NCI-H2171 (cell line): ENCODE measurements around the gene ENPP6.

Experiments
- DNase-seq: peaks from one replicate; lab custom pipeline; 2025; lab: John Stamatoyannopoulos, UW

ENPP6 gene

DNA sequence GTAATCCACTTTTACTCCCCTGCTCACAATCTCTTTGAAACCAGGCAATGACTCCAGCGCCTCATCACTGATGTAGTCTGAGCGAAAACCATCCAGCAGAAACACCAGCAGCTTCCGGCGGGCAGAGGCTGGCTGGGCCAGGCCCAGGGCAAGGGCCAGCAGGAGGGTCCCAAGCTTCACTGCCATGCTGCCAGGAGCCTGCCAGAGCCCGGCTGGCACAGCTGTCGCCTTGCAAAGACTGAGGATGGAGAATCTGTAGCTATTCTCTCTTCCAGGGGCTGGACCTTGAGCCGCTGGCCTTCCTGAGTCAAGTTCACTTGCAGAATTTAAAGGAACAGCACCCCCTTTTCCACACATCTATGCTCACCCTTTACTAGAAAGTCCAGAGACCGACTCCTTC lies at the start of gene ENPP6:
Gene ENPP6, minus strand, starts transcription at position 240 of the 400 bp plus-strand sequence. Its CDS starts 54 bp downstream, at position 186.
- no peak for DNase-seq

DNA sequence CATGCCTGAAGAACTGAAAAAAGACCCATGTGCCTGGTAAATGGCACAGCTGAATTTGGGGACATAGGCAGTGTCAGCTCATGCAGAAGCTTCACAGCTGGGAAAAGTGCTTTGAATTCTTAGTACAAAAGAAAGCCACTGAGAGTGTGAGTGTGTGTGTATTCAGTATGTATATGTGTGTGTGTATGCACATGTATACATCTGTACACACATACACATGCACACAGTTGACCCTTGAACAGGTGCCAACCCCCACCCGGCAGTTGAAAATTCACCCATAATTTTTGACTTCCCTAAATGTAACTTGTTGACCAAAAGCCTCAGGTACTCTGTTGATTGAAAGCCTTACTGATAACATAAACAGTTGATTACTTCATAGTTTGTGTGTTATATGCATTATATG lies 49.5 kb upstream of the ENPP6 start:
- no peak for DNase-seq

- DNase-seq, result no peak
These were observed 48.1 kb upstream of the ENPP6 start for GRCh38 chr4:184265546-184266351.

DNA sequence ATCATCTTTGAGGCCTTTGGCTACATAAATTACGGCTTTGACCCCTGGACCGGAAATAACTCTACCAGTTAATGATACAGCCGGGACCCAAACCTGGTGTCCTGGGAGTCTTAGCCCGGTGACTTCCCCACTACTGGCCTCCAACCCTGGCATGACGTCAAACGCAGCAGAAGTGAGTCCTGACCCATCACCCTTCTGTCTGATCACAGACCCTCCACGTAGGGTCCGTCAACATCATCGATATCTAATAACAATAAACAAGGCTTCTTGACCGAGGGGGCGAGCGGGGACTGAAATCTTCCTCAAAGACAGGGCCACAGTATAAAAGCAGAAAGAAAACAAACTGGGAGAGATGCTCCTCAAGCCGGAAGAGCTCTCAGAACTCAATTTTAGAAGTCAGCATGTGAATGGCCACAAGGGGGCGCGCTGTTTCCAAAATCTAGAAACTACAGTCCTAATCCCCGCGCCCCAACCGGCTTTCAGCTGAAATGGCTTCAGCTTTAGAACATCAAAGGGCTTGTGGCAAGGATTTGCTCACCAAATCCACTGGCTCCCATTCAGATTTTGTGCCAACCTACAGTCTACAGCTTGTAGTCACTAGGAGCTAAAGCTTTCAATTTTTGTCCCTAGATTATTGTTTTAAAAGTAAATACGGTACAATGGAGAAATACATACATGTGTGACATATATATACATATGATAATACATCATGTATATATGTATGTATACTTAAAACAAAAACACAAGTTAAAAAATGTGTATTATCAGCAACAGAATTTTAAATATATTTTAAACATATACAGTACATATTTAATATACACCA lies 46.4 kb upstream of the ENPP6 start:
- peak; percentile 66 for DNase-seq

DNA sequence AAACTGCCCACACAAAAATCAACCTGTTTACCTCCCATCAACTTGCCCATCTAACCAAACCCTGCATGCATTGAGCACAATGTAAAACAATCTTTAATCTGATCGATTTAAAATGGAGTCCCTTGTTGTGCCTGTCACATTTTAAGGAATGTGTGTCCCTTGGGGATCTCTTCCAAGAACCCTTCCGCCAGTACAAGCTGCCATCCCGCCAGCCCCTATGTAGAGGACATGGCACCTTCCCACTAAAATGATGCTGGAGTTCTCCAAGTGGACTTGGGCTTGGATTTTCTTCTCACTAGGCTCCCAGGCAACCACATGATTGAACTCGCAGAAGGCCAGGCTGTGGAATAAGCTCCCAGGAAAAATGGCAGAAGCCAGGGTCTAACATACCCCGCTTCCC lies 45.8 kb upstream of the ENPP6 start:
- no peak for DNase-seq

DNA sequence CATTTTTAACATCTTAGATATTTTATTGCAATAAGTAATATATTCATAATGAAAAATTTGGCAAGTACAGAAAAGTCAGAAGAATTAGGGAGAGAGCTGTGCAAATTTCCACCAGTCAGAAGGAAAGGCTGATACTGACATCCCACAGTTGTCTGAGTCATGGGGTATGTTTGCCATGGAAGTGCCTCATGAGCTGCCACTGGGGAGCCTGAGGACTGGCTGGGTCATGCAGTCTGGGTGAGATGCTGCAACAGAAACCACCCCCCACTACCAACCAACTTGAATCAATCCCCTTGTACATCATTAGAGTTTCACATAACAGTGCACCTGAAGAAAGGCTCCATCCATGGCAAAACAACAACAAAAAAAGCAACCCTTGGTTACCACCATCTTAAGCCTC lies 45.2 kb upstream of the ENPP6 start:
- no peak for DNase-seq

- no peak for DNase-seq
These were observed 43.6 kb upstream of the ENPP6 start for GRCh38 chr4:184261246-184261645.

DNA sequence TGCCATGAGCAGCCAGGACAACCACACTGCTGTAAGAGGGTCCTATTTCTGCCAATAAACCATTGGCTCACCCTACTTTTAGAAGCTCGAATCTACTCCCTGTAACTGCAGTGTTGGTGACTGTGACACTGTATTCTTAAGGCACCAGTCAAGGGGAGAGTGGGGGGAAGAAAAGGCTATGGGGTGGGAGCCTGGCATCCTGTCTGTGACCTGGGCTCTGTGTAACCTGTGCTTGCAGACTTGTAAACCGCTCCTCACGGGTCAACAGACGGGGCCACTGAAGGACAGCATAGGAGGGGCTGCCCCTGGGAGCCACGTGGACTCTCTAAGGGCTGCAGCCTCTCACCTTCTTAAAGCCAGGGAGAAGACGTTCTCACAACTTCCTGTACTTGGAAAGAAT lies 42.2 kb upstream of the ENPP6 start:
- DNase-seq, result no peak

DNA sequence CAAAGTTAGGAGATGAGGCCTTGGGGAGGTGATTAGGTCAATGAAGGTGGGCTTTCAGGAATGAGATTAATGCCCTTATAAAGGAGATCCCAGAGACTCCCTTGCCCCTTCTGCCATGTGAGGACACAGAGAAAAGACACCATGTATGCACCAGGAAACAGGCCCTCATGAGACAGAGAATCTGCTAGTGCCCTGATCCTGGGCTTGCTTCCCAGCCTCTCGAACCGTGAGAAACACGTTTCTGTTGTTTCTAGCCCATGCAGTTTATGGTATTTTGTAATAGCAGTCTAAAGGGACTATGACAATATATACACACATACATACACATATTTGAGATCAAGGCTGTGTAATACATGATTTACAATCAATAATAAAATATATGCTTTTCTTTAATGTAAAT lies 41.4 kb upstream of the ENPP6 start:
- no peak for DNase-seq

DNA sequence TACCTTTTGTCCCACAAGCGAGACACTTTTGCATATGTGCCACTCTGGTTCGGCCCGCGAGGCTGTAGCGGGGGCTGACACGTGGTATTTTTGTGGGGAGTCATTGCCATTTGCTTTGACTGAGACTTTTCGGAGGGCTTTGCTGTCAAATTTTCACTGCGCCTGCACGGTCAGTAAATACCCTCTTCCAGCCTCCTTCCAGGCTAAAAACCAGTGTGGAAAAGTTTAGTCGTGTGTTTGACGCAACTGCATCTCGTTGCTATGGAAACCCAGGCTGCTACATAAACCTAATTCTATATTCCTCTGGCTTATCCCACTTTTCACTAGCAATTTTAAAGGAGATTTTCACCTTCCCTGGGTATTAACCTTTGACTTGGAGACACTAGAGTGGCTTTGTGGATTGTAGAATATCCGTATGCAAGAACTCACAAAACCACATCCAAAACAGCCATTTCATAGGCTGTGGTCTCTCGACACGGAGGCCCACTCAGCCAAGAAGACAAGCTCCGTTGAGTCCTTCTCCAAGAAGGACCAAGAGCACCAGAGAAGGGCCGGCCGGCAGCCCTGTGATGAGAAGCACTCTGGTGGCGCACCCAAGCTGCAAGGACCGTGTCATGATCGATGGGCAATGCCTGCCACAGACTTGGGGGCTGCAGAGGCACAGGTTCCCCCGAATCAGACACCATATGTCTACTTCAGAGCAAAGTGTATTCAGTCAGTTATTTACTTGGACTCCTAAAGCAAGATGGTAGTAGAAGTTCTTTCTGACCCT lies 38.4 kb upstream of the ENPP6 start:
- DNase-seq, result no peak

- no peak for DNase-seq
These were observed 37.7 kb upstream of the ENPP6 start for GRCh38 chr4:184255361-184255760.

DNA sequence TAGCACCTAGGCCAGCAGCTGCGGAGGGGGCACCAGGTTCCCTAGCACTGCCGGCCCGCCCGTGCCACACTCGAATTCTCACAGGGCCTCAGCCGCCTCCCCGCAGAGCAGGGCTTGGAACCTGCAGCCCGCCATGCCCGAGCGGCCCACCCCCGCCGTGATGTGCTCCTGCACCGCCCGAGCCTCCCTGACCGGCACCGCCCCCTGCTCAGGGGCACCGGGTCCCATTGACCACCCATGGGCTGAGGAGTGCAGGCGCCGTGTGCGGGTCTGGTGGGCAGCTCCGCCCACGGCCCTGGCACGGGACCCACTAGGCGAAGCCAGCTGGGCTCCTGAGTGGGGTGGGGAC lies 35.4 kb upstream of the ENPP6 start:
- DNase-seq, result no peak

DNA sequence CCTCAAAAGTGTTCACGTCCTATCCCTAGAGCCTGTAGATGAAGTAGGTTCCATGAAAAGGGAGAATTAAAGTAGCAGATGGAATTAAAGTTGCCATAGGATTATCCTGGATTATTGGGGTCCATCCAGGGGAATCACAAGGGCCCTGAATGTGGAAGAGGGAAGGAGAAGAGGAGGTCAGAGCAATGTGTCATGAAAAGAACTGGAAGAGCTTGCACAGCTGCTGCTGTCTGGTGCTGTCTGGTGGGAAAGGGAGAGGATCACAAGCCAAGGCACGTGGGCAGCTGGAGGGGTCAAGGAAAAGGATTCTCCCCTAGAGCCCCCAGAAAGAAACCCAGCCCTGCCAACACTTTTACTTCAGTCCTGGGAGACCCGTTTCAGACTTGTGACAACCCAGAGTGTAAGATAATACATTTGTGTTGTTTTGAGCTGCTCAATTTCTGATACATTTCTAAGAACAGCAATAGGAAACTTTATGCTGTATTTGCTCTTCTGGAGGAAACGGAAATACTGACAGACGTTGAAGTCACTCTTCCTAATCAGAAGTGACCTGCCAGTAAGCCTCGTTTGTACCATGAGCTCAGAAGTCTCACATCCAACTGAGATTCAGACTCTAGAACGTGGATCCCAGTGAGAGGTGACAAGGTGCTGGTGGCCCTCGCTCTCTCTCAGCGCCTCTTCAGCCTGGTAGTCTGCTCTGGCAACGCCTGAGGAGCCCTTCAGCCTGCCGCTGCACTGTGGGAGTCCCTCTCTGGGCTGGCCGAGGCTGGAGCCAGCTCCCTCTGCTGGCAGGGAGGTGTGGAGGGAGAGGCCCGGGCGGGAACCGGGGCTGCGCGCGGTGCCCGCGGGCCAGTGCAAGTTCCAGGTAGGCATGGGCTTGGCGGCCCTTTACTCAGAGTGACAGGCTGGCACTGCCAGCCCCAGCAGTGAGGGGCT lies 34.7 kb upstream of the ENPP6 start:
- no peak for DNase-seq

- DNase-seq, result no peak
These were observed 34.0 kb upstream of the ENPP6 start for GRCh38 chr4:184251670-184251980.

- peak; percentile 14 for DNase-seq
These were observed 33.4 kb upstream of the ENPP6 start for GRCh38 chr4:184250795-184251669.

DNA sequence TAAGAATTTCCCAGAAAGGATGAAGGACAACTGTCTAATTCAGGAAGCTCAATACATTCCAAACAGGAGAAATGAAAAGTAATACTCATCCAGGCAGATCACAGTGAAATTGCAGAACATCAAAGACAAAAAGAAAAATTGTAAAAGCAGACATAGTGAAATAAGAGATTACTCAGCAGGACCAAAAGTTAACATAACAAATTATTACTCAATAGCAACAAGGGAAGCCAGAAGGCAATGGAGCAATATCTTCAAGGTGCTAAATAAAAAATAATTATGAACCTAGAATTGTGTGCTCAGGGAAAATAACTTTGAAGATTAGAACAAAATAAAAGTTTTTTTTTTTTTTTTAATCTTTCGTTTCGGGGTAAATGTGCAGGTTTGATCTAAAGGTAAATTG lies 30.5 kb upstream of the ENPP6 start:
- no peak for DNase-seq

DNA sequence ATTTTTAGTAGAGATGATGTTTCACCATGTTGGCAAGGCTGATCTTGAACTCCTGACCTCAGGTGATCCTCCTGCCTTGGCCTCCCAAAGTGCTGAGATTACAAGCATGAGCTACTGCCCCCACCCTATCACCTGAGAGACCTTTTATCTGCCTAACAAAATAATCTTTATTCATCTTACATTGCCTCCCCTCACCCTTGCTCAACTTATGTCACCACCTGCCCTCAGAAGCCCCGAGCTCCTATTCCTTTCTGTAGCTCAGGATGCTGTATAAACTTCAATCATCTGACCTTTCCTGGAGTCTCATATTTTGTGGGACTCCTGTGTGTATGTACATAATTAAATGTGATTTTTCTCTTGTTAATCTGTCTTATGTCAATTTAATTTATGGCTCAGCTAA lies 29.7 kb upstream of the ENPP6 start:
- DNase-seq, result no peak

DNA sequence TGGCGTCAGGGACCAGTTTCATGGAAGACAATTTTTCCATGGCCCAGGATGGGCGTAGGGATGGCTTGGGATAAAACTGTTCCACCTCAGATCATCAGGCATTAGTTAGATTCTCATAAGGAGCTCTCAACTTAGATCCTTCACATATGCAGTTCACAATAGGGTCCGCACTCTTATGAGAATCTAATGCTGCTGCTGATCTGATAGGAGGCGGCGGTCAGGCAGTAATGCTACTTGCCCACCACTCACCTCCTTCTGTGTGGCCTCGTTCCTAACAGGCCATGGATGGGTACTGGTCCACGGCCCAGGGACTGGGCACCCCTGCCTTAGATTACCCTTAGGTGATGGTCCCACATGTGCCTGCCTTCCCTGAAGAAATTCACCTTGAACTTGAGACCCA lies 28.8 kb upstream of the ENPP6 start:
- no peak for DNase-seq

GRCh38 chr4:184238072-184238745 lies 20.5 kb upstream of the ENPP6 start:
- no peak for DNase-seq

DNA sequence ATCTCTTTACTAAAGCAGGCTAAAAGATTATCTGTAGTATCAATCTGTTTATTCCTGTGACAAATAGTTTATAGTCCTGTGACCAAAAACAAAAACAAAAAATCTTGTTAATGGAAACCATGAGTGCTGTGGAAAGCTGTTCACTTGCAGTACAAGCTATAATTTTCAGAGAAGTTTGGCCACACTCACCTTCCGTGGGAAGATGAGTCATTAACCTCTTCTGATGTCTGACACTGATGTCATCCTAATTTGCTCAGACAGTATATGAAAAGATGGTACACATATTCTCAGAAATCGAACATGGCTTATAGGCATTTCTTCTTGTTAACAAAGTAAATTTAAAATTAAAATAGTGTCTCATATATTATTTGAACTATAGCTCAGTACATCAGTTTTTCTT lies 19.9 kb upstream of the ENPP6 start:
- no peak for DNase-seq
